ENCODE data around the gene GGCX.

- TF ChIP-seq CTCF (IDR thresholded peaks at IDR 0.05): no peak
- no peak for TF ChIP-seq POLR2AphosphoS5 (IDR thresholded peaks at IDR 0.05)
Observed at GRCh38 chr2:85583667-85584353, 22.5 kb upstream of the GGCX start.
